Skin of body (tissue), 2 donors: ENCODE measurements around the gene MED25. TPM values are rescaled to one million over a fixed set of nuclear protein-coding genes. Genes with fewer than 3 reads are reported as not detected.
A peak's percentile ranks its signal among the peaks of the same experiment; 100 is the strongest.

Source experiments
- DNase-seq: peaks from one replicate; lab custom pipeline; 2025; lab: John Stamatoyannopoulos, UW
- total RNA-seq: library from RNA; depleted of rRNA; stranded (reverse); fragments of >200 nt; gene quantifications from one replicate; pipeline ENCODE4 v1.2.3, GENCODE V29; 2014

Gene MED25
- total RNA-seq, 1 donor from 2014 or later, result 17.4 TPM

GRCh38 chr19:49857061-49857837, 39.2 kb downstream of the MED25 start:
- no peak for DNase-seq

GRCh38 chr19:49857838-49858087, 39.7 kb downstream of the MED25 start:
- DNase-seq, result no peak

GRCh38 chr19:49858088-49858985, 40.2 kb downstream of the MED25 start:
- DNase-seq, result no peak

GRCh38 chr19:49859682-49860335, 41.7 kb downstream of the MED25 start:
- DNase-seq, result no peak

GRCh38 chr19:49860336-49861102, 42.4 kb downstream of the MED25 start:
- DNase-seq, result no peak

- no peak for DNase-seq
Measured at GRCh38 chr19:49861107-49861506, 43.0 kb downstream of the MED25 start.

- DNase-seq, result no peak
Measured at GRCh38 chr19:49861541-49862378, 43.7 kb downstream of the MED25 start.

- no peak for DNase-seq
Measured at GRCh38 chr19:49862391-49863253, 44.5 kb downstream of the MED25 start.

GRCh38 chr19:49863254-49863934, 45.3 kb downstream of the MED25 start:
- no peak for DNase-seq

- DNase-seq, result no peak
Measured at GRCh38 chr19:49863935-49864320, 45.8 kb downstream of the MED25 start.

GRCh38 chr19:49864890-49865289, 46.8 kb downstream of the MED25 start:
- DNase-seq, result no peak

- peak; percentile 97 for DNase-seq
Measured at GRCh38 chr19:49866933-49867782, 49.1 kb downstream of the MED25 start, which contains the start of gene PNKP. Gene PNKP (minus strand): TSS chr19:49867576. CDS start chr19:49867204, 372 bp downstream.

GRCh38 chr19:49869009-49869483, 51.0 kb downstream of the MED25 start:
- DNase-seq, result no peak

- DNase-seq, result peak; percentile 100
Measured at GRCh38 chr19:49869484-49870308, 51.6 kb downstream of the MED25 start.

- DNase-seq, result no peak
Measured at GRCh38 chr19:49870309-49870901, 52.3 kb downstream of the MED25 start.

GRCh38 chr19:49871349-49871985, 53.4 kb downstream of the MED25 start:
- no peak for DNase-seq
